Lower lobe of right lung (tissue), 2 donors: ENCODE measurements around the gene BRD7. TPM values are rescaled to one million over a fixed set of nuclear protein-coding genes. Genes with fewer than 3 reads are reported as not detected.

Source experiments
- ATAC-seq, 2 donors: fragments of 200-7000 bp; cut with Tn5 transposase; one replicate each; pipeline ENCODE4 v1.9.1; 2020 to 2022; ENCODE audit warnings: mild to moderate bottlenecking in 2 of 2, moderate library complexity in 2 of 2
- DNase-seq: peaks from one replicate; pipeline ENCODE4 v3.0.0-alpha.2; 2020
- H3K27ac ChIP-seq: fragments of 200-600 bp; one replicate; pipeline ENCODE4 v1.8.0; 2022
- H3K27me3 ChIP-seq: fragments of 200-600 bp; one replicate; pipeline ENCODE4 v1.8.0; 2022; ENCODE audit warnings: low read depth
- H3K36me3 ChIP-seq: fragments of 200-600 bp; one replicate; pipeline ENCODE4 v1.8.0; 2022; ENCODE audit warnings: mild to moderate bottlenecking
- H3K4me1 ChIP-seq: fragments of 200-600 bp; one replicate; pipeline ENCODE4 v1.8.0; 2022
- H3K4me3 ChIP-seq: fragments of 200-600 bp; one replicate; pipeline ENCODE4 v1.8.0; 2022; ENCODE audit warnings: mild to moderate bottlenecking
- H3K9me3 ChIP-seq: fragments of 200-600 bp; one replicate; pipeline ENCODE4 v1.8.0; 2022
- intact Hi-C: fragments of 100-400 bp; cut with DNase I; formaldehyde crosslinking; loops from one replicate; pipeline ENCODE4 v1.11.0; 2022
- total RNA-seq: library from RNA; stranded (reverse); fragmentation: NEBNext Ultra II Directional; extraction: Animal tissue kit (Norgen Biotek cat#: 25700); gene quantifications from one replicate; pipeline ENCODE4 v1.2.1, GENCODE V29; 2021
- TF ChIP-seq, protein P1 (sequence below): fragments of 200-600 bp; IDR thresholded peaks from one replicate; pipeline ENCODE4 v1.8.0; 2022; ENCODE audit warnings: antibody characterized with exemption, mild to moderate bottlenecking
- donor health status: DM: no; HTN: yes; CAD: no; lungs with severe emphysema.

Gene BRD7
- total RNA-seq, 1 donor from 2014 or later = 76.3 TPM

DNA sequence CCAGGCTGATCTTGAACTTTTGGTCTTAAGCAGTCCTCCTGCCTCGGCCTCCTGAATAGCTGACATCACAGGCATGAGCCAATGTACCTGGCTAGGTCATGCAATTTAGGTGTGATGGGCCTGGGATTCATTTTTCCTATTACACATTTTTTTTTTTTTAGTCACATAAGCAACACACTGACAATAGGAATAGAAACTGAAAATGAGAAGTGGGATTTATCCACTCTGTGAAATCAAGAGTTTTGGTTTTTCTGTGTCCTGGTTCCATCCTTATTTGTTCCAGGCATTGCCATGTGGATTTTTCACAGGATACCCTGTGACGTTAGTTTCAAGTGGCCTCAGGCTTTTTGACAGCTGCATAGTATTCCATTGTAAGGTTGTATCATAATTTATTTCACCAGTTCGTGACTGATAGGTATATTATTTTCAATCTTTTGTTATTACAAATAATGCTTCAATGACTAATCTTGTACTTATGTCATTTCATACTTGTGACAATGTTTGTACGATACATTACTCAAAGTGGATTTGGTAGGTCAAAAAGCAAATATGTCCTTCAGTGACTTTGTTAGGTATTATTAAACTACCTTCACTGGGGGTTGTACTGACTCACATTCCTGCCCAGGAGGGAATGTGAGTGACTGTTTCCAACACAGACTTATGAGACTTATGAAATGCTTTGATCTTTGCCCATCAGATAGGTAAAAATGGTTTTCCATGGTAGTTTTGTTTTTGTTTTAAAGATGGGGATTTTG lies 91.8 kb downstream of the BRD7 start:
- peak overlapping the region; percentile 32 for H3K27ac ChIP-seq
- ATAC-seq (no peak), DNase-seq (no peak)
- no peaks in the 10 kb centered on the region for H3K9me3 ChIP-seq
- no peak overlapping the region for H3K4me3 ChIP-seq
- H3K27me3 ChIP-seq = no peaks in the 10 kb centered on the region
- TF ChIP-seq, protein P1, sequence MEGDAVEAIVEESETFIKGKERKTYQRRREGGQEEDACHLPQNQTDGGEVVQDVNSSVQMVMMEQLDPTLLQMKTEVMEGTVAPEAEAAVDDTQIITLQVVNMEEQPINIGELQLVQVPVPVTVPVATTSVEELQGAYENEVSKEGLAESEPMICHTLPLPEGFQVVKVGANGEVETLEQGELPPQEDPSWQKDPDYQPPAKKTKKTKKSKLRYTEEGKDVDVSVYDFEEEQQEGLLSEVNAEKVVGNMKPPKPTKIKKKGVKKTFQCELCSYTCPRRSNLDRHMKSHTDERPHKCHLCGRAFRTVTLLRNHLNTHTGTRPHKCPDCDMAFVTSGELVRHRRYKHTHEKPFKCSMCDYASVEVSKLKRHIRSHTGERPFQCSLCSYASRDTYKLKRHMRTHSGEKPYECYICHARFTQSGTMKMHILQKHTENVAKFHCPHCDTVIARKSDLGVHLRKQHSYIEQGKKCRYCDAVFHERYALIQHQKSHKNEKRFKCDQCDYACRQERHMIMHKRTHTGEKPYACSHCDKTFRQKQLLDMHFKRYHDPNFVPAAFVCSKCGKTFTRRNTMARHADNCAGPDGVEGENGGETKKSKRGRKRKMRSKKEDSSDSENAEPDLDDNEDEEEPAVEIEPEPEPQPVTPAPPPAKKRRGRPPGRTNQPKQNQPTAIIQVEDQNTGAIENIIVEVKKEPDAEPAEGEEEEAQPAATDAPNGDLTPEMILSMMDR = no peak
- intact Hi-C loops = no loop called here
- peaks cover 66% of the 10 kb centered on the region for H3K4me1 ChIP-seq
- H3K36me3 ChIP-seq = no peaks in the 10 kb centered on the region

DNA sequence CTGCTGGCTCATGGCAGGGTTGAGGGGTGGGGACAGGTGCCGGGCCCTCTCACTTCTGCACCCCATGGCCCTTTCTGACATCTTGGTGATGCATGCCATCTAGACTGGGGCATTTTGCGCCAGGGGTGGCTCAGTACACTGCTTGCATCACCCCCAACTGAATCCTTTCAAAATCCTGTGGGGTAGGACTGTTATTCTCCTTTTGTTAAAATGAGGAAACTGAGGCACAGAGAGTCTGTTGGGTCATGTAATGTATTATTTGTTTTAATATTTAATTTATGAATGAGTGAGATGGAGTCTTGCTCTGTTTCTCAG lies 92.5 kb downstream of the BRD7 start:
- TF ChIP-seq, protein P1 = no peak
- no peak for ATAC-seq
- no peaks in the 10 kb centered on the region for H3K27me3 ChIP-seq
- H3K4me1 ChIP-seq = peaks cover 61% of the 10 kb centered on the region
- peak overlapping the region; percentile 50 for H3K4me3 ChIP-seq
- peak overlapping the region; percentile 32 for H3K27ac ChIP-seq
- no peaks in the 10 kb centered on the region for H3K9me3 ChIP-seq
- DNase-seq = no peak
- intact Hi-C loops = no loop called here
- no peaks in the 10 kb centered on the region for H3K36me3 ChIP-seq

DNA sequence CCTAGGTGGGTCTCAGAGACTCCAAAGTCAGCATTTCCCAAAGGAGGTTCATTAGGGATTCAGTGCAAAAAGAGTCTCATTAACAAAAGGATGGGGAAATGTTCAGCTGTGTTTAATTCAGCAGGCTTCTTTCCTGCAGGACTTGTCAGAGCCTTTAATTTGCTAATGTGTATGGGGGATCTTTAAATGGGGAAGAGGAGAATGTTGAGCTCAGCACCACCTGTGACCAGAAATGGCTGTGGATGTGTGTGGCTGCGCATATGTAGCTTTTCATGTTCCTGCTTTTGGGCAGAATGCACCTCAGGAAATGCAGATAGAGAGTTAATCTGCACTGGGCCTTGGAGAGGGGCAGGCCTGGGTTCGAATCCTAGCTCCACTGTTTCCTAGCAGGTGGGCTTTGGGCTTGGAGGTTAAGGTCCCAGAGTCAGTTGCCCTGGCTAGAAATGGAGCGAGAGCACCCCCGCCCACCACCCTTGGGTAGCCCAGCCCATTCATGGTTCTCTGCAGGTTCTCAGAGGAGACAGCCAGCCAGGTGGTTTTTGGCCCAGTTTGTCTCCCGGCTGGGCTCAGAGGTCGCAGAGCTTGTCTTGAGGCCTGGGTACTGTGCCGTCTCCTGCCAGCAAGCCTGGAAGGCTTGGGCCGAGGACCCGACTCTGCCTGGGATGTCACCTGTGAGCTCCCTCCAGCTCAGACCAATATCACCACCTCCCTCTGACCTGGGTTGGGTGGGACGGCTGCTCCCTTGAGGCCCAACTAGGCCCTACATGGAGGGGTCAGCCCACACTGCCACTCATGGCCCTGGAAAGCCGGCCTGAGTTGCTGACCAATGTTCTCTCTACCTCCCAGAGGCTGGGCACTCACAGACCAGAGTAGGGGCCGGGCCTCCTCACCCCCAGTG lies 93.1 kb downstream of the BRD7 start:
- no peak for DNase-seq
- peak overlapping the region; percentile 50 for H3K4me3 ChIP-seq

DNA sequence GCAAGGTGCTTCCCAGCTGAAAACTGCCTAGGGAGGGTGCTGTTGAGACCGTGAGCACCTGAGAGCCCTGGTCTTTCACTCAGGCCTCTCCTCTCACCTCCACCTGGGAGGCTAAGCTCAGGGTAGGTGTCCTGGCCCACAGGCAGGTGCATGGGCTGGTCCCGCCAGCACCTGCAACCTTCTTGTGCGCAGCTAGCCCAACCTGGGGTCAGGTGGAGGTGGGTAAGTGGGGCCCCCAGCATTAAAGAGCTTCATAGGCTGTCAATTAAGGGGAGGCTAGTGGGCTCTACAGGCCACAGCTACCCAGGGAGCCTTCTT lies 93.7 kb downstream of the BRD7 start:
- intact Hi-C loops = no loop called here
- Histone ChIP-seq H3K9me3 (no peaks in the 10 kb centered on the region), H3K27ac (peak overlapping the region; percentile 85), H3K4me3 (peak overlapping the region; percentile 50), H3K4me1 (peaks cover 63% of the 10 kb centered on the region), H3K36me3 (no peaks in the 10 kb centered on the region), H3K27me3 (no peaks in the 10 kb centered on the region)
- DNase-seq (no peak), ATAC-seq (no peak)
- TF ChIP-seq, protein P1 = no peak

More for the DNA sequence above, 93.1 kb downstream of the BRD7 start:
- no peak for ATAC-seq
- Histone ChIP-seq H3K27ac (peak overlapping the region; percentile 85), H3K9me3 (no peaks in the 10 kb centered on the region), H3K4me1 (peaks cover 61% of the 10 kb centered on the region), H3K27me3 (no peaks in the 10 kb centered on the region), H3K36me3 (no peaks in the 10 kb centered on the region)
- TF ChIP-seq, protein P1 = no peak
- intact Hi-C loops = no loop called here

DNA sequence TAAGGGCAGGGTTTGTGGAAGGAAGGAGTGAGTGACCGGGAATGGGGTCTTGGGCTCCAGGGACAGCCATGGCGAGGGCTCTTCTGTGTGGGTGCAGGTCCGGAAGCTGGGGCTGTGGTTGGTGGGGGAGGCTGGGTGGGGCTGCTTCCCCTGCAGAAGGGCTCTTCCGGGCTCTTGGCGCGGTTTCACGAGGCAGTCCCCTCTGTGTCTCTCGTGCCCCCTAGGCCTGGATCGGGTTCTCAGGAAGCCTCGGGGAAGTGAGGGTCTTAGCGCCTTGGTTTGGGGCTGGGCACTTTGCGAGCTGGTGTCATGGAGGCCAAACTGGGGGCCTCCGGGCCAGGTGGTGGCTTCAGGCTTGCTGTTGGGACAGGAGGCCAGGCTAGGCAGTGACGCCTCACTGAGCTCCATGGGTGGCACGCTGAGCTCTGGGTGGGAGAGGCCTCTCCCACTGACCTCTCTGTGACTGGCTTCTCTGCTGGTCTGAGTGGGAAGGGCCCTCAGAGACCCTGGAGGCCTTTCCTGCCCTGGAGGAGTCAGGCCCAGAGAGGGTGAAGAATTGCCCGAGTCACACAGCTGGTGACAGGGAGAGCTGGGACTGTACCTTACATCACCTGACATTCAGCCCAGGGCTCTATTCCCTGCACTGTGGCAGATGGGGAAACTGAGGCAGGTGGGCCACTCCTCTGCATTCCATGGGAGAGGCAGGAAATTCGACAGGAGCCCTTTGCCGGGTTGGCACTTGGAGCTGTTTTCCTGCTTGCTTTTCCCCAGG lies 94.3 kb downstream of the BRD7 start:
- peak; percentile 38 to 48 for ATAC-seq
- peak overlapping the region; percentile 50 for H3K4me3 ChIP-seq
- no peaks in the 10 kb centered on the region for H3K9me3 ChIP-seq
- no peaks in the 10 kb centered on the region for H3K36me3 ChIP-seq
- peak overlapping the region; percentile 85 for H3K27ac ChIP-seq
- no peaks in the 10 kb centered on the region for H3K27me3 ChIP-seq
- TF ChIP-seq, protein P1 = no peak
- DNase-seq = no peak
- intact Hi-C loops = no loop called here
- H3K4me1 ChIP-seq = peaks cover 60% of the 10 kb centered on the region
